ENCODE results near the gene PRDM2. TPM values are rescaled to one million over a fixed set of nuclear protein-coding genes. Genes with fewer than 3 reads are reported as not detected.
A peak's percentile ranks its signal among the peaks of the same experiment; 100 is the strongest.

PRDM2 gene
- total RNA-seq, 2 donors from 2014 or later = 43.0 to 45.4 TPM

DNA sequence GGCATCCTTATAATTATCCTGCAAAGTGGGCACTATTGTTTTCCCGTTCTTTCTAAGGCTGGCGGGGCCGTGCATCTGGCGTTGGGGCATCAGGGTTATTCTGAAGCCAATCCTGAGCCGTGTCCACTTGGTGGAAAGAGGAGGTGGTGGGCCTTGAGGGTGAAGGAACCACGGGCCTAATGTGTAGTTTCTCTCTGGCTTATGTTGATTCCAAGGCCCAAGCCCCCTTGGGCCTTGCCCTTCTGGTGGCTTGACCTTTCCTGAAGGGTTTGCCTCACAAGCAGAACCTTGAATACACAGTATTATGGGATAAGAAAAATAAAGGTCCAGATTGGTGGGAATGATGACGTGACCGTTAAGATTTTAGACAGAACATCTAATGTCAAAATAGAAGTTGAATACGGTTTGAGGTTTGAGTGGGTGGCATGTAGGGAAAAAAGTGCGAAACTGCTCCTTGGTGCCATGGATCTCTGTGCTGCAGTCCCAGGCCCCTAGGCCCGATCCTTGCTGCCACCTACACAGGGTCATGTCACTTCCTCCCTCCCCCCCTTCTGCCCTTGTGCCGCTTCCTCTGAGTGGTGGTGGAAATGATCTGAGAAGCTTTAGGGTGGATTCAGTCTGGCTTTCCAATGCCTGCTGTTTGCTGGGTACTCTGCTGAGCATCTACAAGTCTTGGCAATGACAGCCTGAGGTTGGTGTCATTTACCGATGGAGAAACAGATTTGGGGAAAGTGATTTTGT lies 90.5 kb downstream of the PRDM2 start:
- ATAC-seq (ENCODE audit: insufficient number of reproducible peaks, low FRiP score, low read depth) (no peak), DNase-seq (ENCODE audit: low spot score) (no peak)
- Histone ChIP-seq H3K4me1 (ENCODE audit: control insufficient read depth in 1 of 2, low read depth in 2 of 2) (peaks cover 11 to 28% of the 10 kb centered on the region in 2 donors), H3K9me3 (no peaks in the 10 kb centered on the region), H3K4me3 (no peak overlapping the region), H3K27ac (no peak overlapping the region), H3K36me3 (peaks cover 8% of the 10 kb centered on the region), H3K27me3 (replicated peaks; ENCODE audit: insufficient read depth) (no peaks in the 10 kb centered on the region)
- TF ChIP-seq, protein P1, sequence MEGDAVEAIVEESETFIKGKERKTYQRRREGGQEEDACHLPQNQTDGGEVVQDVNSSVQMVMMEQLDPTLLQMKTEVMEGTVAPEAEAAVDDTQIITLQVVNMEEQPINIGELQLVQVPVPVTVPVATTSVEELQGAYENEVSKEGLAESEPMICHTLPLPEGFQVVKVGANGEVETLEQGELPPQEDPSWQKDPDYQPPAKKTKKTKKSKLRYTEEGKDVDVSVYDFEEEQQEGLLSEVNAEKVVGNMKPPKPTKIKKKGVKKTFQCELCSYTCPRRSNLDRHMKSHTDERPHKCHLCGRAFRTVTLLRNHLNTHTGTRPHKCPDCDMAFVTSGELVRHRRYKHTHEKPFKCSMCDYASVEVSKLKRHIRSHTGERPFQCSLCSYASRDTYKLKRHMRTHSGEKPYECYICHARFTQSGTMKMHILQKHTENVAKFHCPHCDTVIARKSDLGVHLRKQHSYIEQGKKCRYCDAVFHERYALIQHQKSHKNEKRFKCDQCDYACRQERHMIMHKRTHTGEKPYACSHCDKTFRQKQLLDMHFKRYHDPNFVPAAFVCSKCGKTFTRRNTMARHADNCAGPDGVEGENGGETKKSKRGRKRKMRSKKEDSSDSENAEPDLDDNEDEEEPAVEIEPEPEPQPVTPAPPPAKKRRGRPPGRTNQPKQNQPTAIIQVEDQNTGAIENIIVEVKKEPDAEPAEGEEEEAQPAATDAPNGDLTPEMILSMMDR (IDR thresholded peaks at IDR 0.05) = no peak

DNA sequence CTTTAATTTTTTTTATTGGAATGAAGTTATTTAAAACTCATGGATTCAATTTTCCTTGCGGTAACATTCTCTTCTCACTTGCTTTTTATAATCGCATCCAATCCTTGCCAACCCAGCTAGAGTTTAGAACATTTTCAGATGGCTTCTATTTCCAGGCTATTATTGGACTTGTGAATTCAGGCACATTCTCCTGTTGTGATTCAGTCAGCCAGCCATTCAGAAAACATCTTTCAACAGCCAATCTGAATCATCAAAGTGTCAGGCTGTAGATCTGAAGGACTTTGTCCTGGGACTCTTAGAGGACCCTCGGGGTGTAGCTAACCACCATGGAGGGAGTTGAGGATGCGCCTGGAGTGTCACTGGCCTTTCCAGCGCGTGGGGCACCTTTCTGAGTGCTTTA lies 92.4 kb downstream of the PRDM2 start:
- no peak for ATAC-seq (ENCODE audit: insufficient number of reproducible peaks, low FRiP score, low read depth)
- no peak overlapping the region for H3K4me3 ChIP-seq
- H3K9me3 ChIP-seq = no peaks in the 10 kb centered on the region
- peaks cover 11 to 27% of the 10 kb centered on the region in 2 donors for H3K4me1 ChIP-seq (ENCODE audit: control insufficient read depth in 1 of 2, low read depth in 2 of 2)
- no peak for DNase-seq (ENCODE audit: low spot score)
- peak overlapping the region; percentile 74 to 76 for H3K27ac ChIP-seq
- peaks cover 8% of the 10 kb centered on the region for H3K36me3 ChIP-seq
- TF ChIP-seq, protein P1 (IDR thresholded peaks at IDR 0.05) = no peak
- no peaks in the 10 kb centered on the region for H3K27me3 ChIP-seq (replicated peaks; ENCODE audit: insufficient read depth)

DNA sequence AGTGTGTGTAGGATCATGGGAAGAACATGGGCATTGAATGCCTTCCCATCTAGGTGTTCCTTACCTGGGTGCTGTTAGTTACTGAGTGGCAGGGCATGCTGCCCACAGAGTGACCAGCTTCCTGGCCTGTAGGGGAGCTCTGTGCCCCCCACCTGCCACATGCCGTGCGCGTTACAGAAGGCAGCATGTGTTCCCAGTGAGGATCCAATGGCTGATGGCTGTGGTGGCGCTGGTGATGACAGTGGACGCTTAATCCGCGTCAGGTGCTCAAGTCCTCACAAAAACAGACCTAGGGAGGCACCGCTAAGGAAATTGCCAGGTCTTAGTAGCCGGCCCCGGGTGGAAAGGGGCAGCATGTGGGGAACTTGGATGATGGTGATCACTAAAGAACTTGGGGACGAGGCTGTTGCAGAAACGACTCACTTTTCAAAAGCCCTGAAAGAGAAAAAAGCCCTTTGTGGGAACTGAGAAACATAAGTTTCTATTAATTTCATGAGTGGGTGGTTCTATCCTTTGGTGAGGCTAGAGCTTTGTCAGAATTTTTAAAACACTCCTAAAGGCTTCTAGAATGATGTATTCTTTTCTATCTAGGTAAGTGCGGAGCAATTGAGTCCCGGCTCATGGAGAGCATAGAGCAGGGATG lies 93.2 kb downstream of the PRDM2 start:
- ATAC-seq (ENCODE audit: insufficient number of reproducible peaks, low FRiP score, low read depth) (no peak), DNase-seq (ENCODE audit: low spot score) (no peak)
- no peaks in the 10 kb centered on the region for H3K9me3 ChIP-seq
- H3K4me3 ChIP-seq = no peak overlapping the region
- H3K27me3 ChIP-seq (replicated peaks; ENCODE audit: insufficient read depth) = no peaks in the 10 kb centered on the region
- H3K4me1 ChIP-seq (ENCODE audit: control insufficient read depth in 1 of 2, low read depth in 2 of 2) = peaks cover 11 to 27% of the 10 kb centered on the region in 2 donors
- TF ChIP-seq, protein P1 (IDR thresholded peaks at IDR 0.05) = no peak
- H3K36me3 ChIP-seq = peaks cover 8% of the 10 kb centered on the region
- peak overlapping the region; percentile 74 to 76 for H3K27ac ChIP-seq

DNA sequence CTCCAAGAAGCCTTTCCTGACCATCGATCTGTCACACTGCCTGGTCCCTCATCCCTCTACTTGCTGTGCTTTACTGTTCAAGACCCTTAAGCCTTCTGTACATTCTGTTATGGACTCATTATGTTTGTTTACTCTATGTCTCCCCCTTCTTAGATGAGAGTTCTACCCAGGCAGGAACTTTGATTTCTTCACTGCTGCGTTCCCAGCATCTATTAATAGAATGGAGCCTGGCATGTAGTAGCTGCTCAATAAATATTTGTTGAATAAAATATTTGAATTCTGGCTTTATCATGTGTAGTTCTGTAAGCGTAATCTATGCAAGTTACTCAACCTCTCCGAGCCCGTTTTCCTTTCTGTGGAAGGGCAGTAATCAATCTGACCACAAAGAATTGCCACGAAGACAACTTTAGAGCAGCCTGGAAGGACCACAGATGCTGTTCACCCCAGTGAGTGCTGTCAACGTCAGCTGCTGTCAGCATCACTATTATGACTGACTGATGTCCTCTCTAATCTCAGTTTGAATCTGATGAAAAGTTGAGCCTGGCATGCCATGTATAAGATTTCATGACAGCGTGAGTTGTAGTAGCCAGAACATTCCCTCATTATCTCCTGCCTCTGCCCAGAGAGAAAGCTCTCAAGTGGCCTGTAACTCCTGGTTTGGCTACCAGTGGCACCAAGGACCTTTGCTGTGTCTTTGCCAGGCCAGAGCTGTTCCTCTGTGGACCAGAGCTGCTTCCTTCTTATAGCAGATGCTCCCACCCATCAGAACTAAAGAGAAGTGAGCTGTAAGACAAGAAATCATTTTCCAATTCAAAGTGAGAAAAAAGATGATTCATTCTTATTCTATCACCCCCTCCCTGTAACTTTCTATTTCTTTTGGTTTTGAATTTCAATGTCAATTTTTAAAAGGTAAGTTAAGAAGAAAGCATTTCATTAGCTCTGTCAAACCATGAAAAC lies 94.5 kb downstream of the PRDM2 start:
- H3K4me3 ChIP-seq = no peak overlapping the region
- peak overlapping the region in 1 of 2 donors; percentile 74 for H3K27ac ChIP-seq
- H3K9me3 ChIP-seq = no peaks in the 10 kb centered on the region
- H3K27me3 ChIP-seq (replicated peaks; ENCODE audit: insufficient read depth) = no peaks in the 10 kb centered on the region
- H3K36me3 ChIP-seq = no peaks in the 10 kb centered on the region
- no peak for ATAC-seq (ENCODE audit: insufficient number of reproducible peaks, low FRiP score, low read depth)
- TF ChIP-seq, protein P1 (IDR thresholded peaks at IDR 0.05) = no peak
- no peak for DNase-seq (ENCODE audit: low spot score)
- peaks cover 11 to 27% of the 10 kb centered on the region in 2 donors for H3K4me1 ChIP-seq (ENCODE audit: control insufficient read depth in 1 of 2, low read depth in 2 of 2)

Measured in thoracic aorta (tissue), 2 donors.